GM19025 (cell line): ENCODE data around the gene FBXW8.

Source experiments
- ATAC-seq: cut with Tn5 transposase; IDR thresholded peaks from one replicate; pipeline ENCODE4 v1.9.1; 2021; ENCODE audit warnings: mild to moderate bottlenecking, low read depth, moderate library complexity; ENCODE audit not compliant: unreplicated experiment

FBXW8 gene

DNA sequence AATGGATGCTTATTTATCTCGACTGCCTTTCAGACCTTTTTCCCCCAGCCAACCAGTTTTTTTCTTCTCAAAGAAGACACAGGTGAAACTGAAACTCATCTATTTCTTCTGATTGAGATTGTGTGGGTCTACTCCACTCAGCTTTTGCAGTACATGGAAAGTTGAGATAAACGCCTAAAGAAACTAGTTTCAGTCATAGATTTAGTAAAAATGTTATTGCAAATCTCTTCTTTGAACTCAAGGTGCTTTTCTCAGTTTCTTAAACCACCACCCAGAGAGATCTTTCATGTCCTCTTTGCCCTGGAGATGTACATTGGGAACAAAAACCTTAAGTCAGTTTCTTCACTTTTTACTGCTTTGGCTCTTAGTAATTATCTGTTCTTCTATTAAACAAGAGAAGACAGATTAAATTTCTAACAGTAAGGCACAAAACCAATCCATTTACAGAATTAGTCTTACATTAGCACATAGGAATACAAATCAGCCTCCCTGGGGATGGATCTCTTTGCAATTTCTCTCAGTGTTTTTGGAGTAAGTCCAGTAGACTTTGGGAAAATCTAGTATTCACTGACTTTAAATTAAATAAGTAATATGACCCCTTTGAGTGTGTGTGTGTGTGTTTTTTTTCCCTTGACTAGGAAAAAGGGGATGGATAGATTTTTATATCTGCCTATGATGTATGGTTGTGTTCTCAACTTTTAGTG lies 11.6 kb downstream of the FBXW8 start:
- peak; percentile 49 for ATAC-seq

DNA sequence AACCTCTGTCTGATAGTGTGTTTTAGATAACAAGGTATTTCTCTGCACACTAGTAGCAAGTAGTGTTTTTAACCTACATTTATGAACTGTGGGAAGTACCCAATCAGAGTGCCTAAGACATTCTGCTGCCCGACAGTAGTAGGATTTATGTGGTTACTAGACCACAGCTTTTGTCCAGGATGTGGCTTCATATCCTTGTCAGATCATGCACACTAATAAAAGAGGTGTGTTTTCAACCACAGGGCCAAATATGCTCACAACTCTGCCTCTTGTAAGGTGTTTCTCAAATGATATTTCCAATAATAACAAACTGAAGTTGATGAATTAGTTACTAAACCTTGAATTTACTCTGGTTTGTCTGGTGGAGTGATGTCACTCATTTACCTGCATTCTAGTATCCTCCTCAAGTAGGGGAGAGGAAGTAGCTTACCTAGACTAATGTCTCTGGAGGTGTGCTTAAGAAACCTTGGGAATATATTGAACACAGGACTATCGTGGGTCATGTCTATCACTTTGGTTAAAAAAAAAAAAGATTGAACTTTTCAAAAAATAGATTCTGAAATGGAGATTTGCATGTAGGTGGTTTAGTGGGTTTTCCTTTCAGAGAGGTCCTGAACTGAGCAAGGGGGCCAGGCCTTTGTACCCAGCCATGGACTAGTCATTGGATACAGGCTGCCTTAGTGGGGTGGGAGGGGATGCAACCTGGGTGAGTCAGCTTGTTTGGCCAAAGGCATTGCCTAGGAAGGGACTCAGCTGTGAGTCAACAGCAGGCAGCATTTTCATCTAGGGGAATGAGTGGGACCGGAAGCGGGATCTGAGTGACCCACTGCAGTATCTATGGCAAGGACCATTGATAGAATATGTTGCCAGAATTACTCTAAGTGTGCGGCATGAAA lies 14.1 kb downstream of the FBXW8 start:
- ATAC-seq: no peak

DNA sequence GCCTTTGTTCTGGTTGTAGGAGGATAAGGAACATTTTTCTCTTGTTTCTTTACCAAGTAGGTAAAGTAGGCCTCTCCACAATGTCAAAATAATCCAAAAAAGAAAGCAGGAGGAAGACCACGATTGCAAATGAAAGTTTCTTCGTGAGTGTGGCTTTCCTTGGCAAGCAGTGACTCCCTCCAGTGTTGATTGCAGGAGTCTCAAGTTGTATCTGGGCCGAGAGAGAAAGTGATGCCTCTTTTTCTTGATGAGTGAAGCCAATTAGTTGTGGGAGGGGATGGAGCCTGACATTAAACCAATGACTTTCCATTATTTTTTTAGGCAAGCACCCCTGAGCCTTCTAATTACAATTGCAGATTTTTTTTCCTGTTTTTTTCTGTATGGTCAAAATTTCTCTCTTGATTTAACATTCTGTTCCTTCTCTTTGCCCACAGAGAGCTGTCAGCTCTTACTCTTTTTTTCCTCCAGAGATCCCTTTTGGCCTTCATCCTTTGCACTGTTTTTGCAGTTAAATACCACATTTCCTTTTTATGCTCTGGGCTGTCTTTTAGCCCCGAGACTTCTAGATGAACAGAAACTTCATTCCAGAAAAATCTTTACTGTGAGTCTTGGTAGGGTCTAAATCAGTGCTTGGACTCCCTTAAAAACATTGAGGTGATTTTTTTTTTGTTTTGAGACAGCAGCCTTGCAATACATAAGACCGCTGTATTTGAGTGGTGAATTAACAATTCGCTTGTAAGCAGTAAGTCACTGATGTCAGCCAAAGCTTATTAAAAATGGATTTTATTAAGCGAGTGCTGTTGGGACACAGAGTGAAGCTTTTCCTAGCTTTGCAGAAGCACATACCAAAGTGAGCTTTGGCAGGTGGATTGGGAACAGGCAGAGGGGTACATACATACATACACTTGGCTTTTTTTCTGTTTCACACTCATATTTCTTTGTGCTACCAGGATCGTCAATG lies 15.8 kb downstream of the FBXW8 start:
- no peak for ATAC-seq

DNA sequence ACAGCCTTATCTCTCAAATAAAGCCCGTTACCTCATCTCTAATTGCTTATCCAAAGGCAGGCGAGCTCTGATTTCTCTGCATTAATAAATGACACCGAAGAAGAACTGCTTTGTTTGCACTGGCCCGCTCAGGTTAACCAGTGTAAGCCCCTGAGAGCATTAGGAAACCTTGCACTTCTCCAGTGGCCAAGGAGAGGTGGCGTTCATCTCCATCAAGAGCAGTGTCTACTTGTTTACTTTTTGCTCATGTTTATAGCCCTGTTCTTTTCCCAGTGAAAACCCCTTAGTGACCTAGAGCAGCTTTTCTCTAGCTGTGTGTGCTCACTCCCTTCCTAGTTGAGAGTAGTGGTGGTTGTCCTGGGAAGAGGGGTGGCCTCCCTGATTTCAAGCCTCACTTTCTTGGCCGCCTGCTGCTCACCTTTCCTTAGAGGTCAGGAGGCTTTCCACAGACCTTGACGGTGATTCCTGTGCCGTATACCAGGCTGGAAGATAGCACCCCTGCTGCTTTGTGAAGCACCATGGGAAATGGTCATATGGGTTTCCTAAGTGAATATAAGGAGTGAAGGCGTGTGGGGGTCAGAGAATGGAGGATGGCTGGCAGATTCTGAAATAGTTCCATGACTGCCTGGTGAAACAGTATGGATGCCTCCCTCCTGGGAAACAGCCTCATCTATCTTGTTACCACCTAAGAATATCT lies 16.6 kb downstream of the FBXW8 start:
- ATAC-seq: no peak

DNA sequence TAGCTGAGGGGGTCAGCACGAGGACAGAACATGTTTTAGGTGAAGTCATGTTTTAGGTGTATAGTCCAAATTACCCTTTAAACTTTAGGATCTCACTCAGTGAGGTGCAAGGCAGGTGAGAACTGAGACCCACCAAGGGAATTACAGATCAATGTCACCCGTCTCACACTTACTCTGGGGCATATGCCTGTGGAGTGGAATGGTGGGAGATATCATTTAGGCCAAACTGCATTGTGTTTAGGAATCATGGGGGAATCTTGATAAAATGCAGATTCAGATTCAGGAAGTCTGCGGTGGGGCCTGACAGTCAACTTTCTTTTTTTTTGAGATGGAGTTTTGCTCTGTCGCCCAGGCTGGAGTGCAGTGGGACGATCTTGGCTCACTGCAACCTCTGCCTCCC lies 17.8 kb downstream of the FBXW8 start:
- no peak for ATAC-seq

DNA sequence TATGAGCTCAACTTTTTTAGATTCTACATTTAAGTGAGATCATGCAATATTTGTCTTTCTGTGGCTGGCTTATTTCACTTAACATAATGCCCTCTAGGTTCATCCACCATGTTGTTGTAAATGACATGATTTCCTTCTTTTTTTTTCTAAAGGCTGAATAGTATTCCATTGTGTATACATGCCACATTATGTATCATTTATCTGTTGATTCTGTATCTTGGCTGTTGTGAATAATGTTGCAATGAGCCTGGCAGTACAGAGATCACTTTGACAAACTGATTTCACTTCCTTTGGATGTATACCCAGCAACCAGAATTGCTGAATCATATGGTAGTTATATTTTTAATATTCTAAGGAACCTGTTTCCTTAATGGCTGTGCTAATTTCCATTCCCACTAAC lies 19.1 kb downstream of the FBXW8 start:
- no peak for ATAC-seq

DNA sequence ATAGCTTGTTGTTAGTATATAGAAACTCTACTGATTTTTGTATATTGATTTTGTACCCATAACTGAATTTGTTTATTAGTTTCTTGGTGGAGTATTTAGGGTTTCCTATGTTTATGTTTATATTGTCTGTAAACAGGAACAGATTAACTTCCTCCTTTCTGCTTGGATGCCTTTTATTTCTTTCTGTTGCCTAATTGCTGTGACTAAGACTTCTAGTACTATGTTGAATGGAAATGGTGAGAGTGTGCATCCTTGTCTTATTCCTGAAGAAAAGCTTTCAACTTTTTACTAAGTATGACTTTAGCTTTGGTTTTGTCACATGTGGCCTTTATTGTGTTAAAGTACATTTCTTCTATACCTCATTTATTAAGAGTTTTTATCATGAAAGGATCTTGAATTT lies 20.9 kb downstream of the FBXW8 start:
- no peak for ATAC-seq

DNA sequence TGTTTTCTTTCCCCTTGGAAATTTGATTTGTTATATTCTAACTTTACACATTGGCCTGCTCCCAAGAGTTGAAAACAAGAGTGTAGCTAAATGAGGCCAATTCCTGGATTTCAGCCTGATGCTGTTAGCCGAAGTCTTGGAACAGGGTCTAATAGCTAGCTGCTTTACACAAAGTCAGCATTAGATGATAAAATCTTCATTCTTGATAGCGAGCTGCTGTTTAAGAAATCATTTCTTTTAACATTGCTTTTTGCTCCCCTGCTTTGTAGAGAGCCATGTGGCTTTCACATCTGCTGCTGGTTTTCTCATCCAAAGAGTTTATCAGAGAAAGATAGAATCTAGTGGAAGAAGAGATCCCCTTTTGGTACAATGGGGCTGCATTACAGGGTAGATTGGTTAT lies 22.3 kb downstream of the FBXW8 start:
- no peak for ATAC-seq

DNA sequence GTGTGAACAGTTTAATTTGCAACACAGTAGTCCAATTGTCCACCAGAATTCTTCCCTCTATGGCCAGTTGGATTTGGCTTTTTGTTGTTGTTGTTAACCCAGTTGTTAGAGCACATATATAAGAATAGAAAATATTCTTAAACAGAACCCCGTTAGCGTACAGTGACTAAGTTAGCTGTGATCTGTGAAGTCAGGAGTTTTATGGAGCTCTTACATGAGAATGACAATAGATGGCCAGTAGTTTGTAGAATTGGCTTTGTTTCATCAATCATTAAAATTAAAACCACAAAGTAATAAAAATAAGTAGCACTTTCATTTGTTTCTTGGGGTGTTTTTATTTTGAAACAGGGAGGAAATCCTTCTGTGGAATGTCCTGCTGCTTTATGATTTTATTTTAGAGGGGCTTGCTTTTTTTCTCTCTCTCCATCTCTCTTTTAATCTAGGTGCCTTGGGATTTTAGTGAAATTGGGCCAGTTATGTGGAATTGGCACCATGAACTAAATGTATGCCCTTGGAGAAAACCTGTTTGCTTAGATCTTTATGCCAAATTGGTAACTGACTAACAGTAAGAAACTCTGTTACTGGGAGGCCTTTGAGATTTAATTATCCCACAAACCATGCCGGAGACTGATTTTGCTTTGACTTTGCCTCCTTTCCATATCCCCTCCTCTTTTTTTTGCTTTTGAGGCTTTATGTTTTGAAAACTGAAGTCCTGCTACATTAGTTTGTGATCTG lies 22.9 kb downstream of the FBXW8 start:
- no peak for ATAC-seq

DNA sequence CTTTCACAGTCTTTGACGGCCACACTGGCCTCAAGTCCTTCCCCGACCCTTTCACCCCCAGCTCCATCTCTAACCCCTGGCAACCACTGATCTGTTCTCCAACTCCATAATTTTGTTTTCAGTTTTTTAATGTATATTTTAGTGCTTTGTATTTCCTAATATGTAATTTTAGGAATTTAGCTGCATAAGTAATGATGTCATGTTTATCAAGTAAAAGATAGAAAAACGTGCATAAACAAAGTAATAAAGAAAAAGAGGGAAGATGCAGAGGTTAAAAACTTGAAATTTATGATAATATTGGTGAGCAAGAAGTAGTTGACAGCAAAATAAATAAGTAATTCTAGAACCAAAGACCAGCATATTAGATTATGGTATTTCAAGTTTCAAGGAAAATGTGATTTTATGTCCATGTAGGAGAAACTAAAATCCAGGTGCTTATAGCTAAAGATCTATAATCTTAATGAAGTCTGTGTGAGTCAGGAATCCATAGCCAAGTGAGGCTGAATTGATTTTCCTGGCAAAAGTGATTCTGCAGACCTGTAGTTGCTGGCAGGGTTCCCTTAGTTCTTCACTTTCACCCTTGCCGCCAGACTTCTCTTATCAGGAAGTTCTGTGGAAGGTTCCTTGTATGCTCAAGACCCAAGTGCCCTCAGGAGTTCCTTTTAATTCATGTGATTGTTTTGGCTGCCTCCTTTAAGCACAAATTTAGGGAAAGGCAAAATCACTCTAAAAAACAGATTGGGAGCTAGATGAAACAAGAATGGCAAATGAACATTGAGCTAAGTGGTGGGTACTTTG lies 24.4 kb downstream of the FBXW8 start:
- ATAC-seq: no peak

DNA sequence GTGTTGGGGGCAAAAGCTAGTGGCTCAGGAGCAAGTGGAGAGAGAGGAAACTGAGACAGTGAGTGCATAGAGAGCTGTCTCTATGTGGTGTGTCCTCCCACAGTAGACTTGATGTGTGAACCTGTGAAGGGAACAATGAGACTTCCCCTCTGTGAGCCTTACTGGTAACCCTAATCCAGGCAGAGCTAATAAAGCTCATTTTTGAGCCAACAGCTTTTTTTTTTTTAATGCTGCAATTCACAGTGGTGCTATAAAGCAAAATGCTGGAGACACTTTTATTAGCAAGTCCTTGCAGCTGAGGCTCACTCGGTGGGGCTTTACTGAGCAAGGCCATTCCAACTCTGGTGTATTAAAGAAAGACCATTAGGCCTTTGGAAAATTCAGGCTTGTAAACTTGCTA lies 26.9 kb downstream of the FBXW8 start:
- ATAC-seq: no peak

DNA sequence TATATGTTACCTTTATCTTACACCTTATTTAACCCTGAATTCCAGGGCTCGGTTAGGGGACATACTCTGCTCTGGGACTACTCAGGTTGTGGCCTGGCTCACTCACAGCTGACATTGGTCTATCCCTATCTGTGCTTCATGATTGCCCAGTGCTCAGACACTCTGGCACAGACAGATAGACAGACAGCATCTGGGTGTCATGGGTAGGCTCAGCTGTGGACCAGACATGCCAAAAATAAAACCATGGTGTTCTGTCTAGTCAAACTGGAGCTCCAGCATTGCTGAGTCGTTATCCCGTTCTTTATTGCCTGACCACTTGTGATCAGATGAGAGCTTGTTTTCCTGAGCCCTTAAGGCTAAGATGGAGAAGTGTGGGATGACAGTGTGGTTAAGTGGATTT lies 29.0 kb downstream of the FBXW8 start:
- ATAC-seq: no peak

DNA sequence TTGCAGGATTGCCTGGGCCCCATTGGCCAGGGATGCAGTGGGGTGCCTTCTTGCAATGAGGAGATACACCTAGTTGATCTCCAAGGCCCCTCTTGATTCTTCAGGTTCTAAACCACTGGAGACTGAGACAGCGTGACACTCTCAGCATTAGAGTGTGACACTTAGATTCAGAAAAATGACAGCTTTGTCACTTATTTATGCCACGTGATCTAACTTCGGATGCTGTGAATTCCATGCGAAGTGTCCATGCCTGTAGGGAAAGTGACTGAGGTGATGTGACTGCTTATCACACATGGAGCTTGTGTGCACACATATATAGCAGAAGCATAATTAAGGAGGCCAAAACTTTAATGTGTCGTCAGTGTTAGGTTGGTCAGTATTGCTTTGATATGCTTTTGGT lies 30.4 kb downstream of the FBXW8 start:
- ATAC-seq: no peak

DNA sequence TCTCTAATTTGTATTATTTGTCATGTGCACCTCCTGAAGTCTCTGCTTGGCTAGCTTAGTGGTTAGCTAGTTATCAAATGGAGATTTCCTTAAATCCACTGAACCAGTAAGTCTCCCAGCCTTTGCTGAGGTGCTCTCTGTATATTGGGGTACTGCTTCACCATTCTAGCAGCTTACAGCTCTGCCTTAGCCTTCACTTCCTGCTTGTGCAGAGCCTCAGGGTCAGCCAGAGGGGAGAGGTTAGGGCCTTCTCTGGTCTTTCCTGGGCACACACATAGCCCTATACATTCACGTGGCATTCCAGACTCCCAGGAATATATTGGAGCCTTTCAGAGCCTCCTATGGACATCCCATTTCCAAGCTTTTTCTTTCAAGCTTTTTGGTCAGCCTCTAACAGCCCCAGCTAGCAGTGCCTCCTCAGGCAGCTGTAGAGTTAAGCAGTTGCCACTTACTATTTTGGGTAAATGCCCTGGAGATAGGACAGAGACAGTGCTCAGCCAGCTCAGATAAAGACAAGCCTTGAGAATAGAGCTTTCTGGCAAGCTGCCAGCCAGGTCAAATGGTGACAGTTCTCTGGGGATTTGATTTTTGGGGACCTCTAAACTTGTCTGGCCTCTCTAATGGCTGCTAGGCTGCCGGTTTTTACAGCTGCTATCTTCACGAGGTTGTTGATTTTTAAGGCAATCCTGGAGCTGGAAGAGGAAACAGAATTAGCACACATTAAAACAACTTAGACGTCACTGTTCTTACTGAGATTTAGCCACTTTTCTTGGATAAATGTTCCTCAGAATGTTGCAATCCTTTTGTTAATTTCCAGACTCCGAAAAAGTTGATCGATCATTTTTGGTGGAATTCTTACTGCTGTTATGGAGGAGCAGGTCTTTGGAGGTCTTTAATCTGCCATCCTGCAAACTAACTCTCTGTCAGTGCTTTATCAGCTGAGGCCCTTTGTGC lies 32.9 kb downstream of the FBXW8 start:
- no peak for ATAC-seq

DNA sequence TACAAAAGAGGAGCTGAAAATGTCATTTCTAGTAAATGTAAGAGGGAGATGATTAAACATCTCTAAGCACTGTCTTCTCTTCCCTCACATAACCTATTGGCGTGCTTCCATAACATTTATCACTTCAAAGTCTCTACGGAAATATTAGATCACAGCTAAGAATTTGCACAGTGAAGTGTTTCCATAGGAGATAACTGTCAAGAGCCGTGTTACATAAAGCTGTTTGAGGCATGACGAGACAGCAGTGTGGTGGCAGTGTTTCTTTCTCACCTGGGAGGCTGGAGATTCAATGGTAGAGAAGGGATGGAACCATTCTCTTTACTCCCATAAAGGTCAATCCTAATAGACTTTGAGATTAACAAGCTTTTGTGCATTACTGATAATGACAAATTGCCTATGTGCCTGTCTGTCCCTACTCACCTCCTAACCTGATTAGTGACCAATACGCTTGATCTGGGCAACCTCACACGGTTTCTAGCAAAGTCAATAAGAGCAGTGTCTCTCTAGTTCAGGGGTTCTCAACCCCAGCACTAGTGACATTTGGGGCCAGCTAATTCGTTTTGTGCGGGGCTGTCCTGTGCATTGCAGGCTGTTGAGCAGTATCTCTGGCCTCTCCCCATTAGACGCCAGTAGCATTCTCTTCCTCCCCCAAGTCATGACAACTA lies 35.3 kb downstream of the FBXW8 start:
- no peak for ATAC-seq

DNA sequence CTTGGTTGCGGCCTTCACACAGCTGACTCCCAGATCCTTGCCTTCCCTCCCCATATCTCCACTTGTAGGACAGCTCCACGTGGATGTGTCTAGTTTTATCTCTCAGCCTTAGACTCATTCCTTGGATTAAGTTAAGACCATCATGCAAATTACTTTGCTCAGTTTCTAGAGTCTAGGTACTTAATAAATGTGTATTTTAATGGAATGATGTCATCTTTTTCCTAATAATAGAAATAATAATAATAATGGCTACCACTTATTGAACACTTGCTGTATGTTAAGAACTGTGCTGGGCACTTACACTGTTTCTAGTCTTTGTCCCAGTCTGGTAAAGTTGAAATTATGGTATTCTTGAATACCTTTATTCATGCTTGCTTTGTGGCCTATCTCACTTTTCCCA lies 37.5 kb downstream of the FBXW8 start:
- ATAC-seq: no peak

DNA sequence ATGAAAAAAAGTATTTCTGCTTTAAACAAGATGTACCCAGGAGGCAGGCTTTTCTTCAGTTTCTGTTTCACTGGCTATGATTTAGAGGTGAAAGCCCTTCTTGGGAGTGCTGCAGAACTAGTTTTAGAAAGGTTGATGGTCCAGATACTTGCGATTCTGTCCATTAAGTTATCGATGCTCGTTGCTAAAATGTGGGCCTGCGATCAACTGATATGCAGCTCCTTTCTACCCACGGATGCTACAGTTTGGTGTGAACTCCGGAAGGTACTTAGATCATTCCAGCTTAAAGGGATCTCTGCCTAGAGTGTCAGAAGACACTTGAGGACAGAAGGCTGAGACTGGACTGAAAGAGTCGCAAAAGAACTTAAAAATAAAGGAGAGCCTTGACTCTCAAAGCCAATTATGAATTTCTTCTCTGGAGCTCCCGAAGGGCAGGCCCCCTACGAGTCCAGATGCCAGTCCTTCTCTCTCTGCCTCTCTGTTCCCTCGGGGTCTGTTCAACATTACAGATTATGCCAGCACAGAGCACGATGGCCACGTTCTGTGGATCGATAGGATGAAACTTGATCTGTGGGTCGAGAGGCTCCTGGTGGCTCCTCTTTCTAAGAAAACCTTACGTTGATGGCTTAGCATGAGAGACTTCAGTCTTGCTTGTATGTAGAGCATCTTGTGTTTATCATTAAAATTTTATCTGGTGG lies 40.0 kb downstream of the FBXW8 start:
- no peak for ATAC-seq
